GM23338 (cell line): ENCODE data around the gene MYOZ1. TPM values are rescaled to one million over a fixed set of nuclear protein-coding genes. Genes with fewer than 3 reads are reported as not detected.

ENCODE experiments used
- ATAC-seq: fragments of 200-7000 bp; cut with Tn5 transposase; 3 replicates; pipeline ENCODE4 v1.9.1; 2020
- DNase-seq: peaks from one replicate; pipeline ENCODE4 v3.0.0-alpha.2; 2015; ENCODE audit warnings: low spot score
- H2AFZ ChIP-seq: fragments of 200-600 bp; sonication (generic); 2 replicates; pipeline ENCODE4 v1.8.0; 2016; ENCODE audit warnings: antibody characterized with exemption, mild to moderate bottlenecking, moderate library complexity
- H3F3A ChIP-seq: fragments of 200-600 bp; sonication (generic); replicated peaks from 2 replicates; pipeline ENCODE4 v1.8.0; 2017; ENCODE audit warnings: antibody characterized with exemption, mixed run types, low read depth
- H3K27ac ChIP-seq: fragments of 200-600 bp; sonication (generic); 2 replicates; pipeline ENCODE4 v1.6.1; 2016; ENCODE audit warnings: low read depth
- H3K27me3 ChIP-seq: fragments of 200-600 bp; sonication (generic); 2 replicates; pipeline ENCODE4 v1.8.0; 2016; ENCODE audit warnings: mild to moderate bottlenecking, mixed run types, moderate library complexity; ENCODE audit not compliant: insufficient read depth
- H3K36me3 ChIP-seq: fragments of 200-600 bp; sonication (generic); 2 replicates; pipeline ENCODE4 v1.8.0; 2016; ENCODE audit warnings: mild to moderate bottlenecking; ENCODE audit not compliant: insufficient read depth
- H3K4me1 ChIP-seq: fragments of 200-600 bp; sonication (generic); 2 replicates; pipeline ENCODE4 v1.8.0; 2016; ENCODE audit warnings: mild to moderate bottlenecking, moderate library complexity; ENCODE audit not compliant: insufficient read depth
- H3K4me2 ChIP-seq: fragments of 200-600 bp; sonication (generic); 2 replicates; pipeline ENCODE4 v1.7.1; 2017; ENCODE audit warnings: mixed run types
- H3K4me3 ChIP-seq: fragments of 200-600 bp; sonication (generic); 2 replicates; pipeline ENCODE4 v1.6.1; 2016; ENCODE audit warnings: mixed run types
- H3K79me2 ChIP-seq: fragments of 200-600 bp; sonication (generic); replicated peaks from 2 replicates; pipeline ENCODE4 v1.8.0; 2017; ENCODE audit warnings: mild to moderate bottlenecking; ENCODE audit not compliant: insufficient read depth
- H3K9me2 ChIP-seq: fragments of 200-600 bp; sonication (generic); 2 replicates; pipeline ENCODE4 v1.8.0; 2017; ENCODE audit not compliant: insufficient read depth
- H4K20me1 ChIP-seq: fragments of 200-600 bp; sonication (generic); replicated peaks from 2 replicates; pipeline ENCODE4 v1.8.0; 2017; ENCODE audit warnings: mild to moderate bottlenecking; ENCODE audit not compliant: insufficient read depth
- H3K27ac Mint-ChIP-seq: 2 replicates; pipeline ENCODE4 v1.8.0; 2020; ENCODE audit warnings: inconsistent platforms, mild to moderate bottlenecking, moderate library complexity, mixed read lengths
- H3K27me3 Mint-ChIP-seq: 3 replicates; pipeline ENCODE4 v1.8.0; 2022; ENCODE audit warnings: low read depth, mild to moderate bottlenecking, moderate library complexity, mixed read lengths, inconsistent platforms; ENCODE audit not compliant: insufficient read depth, poor library complexity
- H3K36me3 Mint-ChIP-seq: 3 replicates; pipeline ENCODE4 v1.8.0; 2021; ENCODE audit warnings: low read depth, mild to moderate bottlenecking, inconsistent platforms, moderate library complexity, mixed read lengths
- H3K4me1 Mint-ChIP-seq: 3 replicates; pipeline ENCODE4 v1.8.0; 2020; ENCODE audit warnings: mild to moderate bottlenecking, inconsistent platforms, mixed read lengths
- H3K4me3 Mint-ChIP-seq: 3 replicates; pipeline ENCODE4 v1.8.0; 2021; ENCODE audit warnings: moderate library complexity, mild to moderate bottlenecking, inconsistent platforms, mixed read lengths
- H3K9me3 Mint-ChIP-seq: 3 replicates; pipeline ENCODE4 v1.8.0; 2020; ENCODE audit warnings: moderate library complexity, mild to moderate bottlenecking, inconsistent platforms, mixed read lengths
- CREB1 ChIP-seq: fragments of 250-450 bp; sonication (Bioruptor Pico); IDR thresholded peaks from 2 replicates; pipeline ENCODE4 v1.5.0; 2020; ENCODE audit warnings: low read depth, mild to moderate bottlenecking, moderate library complexity
- CTCF ChIP-seq, 2 experiments: fragments of 200-600 bp in 1 of 2; sonication (generic) in 1 of 2; conservative IDR thresholded peaks; 2 replicates each; pipeline versions ENCODE4 v1.5.1 to v1.6.1; 2016 to 2017; ENCODE audit warnings: antibody characterized with exemption in 2 of 2, low read depth in 2 of 2, mild to moderate bottlenecking in 2 of 2, moderate library complexity in 1 of 2
- ETS1 ChIP-seq: IDR thresholded peaks from 2 replicates; pipeline ENCODE4 v1.6.1; 2016; ENCODE audit warnings: antibody characterized with exemption
- EZH2 ChIP-seq: fragments of 200-600 bp; sonication (generic); IDR thresholded peaks from one replicate; pipeline ENCODE4 v1.8.0; 2017; ENCODE audit warnings: antibody characterized with exemption, mild to moderate bottlenecking, low read depth; ENCODE audit not compliant: unreplicated experiment
- EZH2phosphoT487 ChIP-seq: fragments of 200-600 bp; sonication (generic); IDR thresholded peaks from one replicate; pipeline ENCODE4 v1.8.1; 2018; ENCODE audit warnings: antibody characterized with exemption; ENCODE audit not compliant: unreplicated experiment
- JUNB ChIP-seq: IDR thresholded peaks from one replicate; pipeline ENCODE4 v1.6.1; 2016; ENCODE audit warnings: antibody characterized with exemption; ENCODE audit not compliant: unreplicated experiment
- NANOG ChIP-seq: IDR thresholded peaks from 2 replicates; pipeline ENCODE4 v1.6.1; 2016; ENCODE audit warnings: antibody characterized with exemption, borderline replicate concordance
- POLR2AphosphoS5 ChIP-seq: IDR thresholded peaks from 2 replicates; pipeline ENCODE4 v1.6.1; 2016; ENCODE audit warnings: antibody characterized with exemption, low read depth
- STAT1 ChIP-seq: IDR thresholded peaks from one replicate; pipeline ENCODE4 v1.6.1; 2016; ENCODE audit warnings: antibody characterized with exemption; ENCODE audit not compliant: unreplicated experiment
- polyA plus RNA-seq: library from polyadenylated mRNA; unstranded; fragments of >200 nt; fragmentation: Nextera tagmentation; extraction: Ambion mirVana; gene quantifications from 2 replicates; pipeline ENCODE4 v1.2.1, GENCODE V29; 2016
- total RNA-seq: library from RNA; depleted of rRNA; stranded (reverse); fragments of >200 nt; shearing (Covaris generic); gene quantifications from 2 replicates; pipeline ENCODE4 v1.2.3, GENCODE V29; 2014

MYOZ1 gene
- total and polyA plus RNA-seq, 2 experiments from 2014 or later, result 2.4 to 2.7 TPM

GRCh38 chr10:73591935-73592699 is 49.2 kb downstream of the MYOZ1 start:
- Histone ChIP-seq H3K27me3 (no peaks in the 10 kb centered on the region), H2AFZ (no peak overlapping the region), H4K20me1 (no peaks in the 10 kb centered on the region), H3K27ac (peak overlapping the region; percentile 95), H3K4me2 (peak overlapping the region; percentile 58), H3F3A (no peaks in the 10 kb centered on the region; the same call in 1 of the 2 replicates), H3K4me1 (peaks cover 32% of the 10 kb centered on the region), H3K79me2 (peaks cover 20% of the 10 kb centered on the region), H3K36me3 (no peaks in the 10 kb centered on the region), H3K9me2 (no peaks in the 10 kb centered on the region), H3K4me3 (peak overlapping the region; percentile 34)
- peak; percentile 94 for ATAC-seq
- Mint-ChIP-seq H3K4me3 (peak overlapping the region; percentile 67), H3K36me3 (no peaks in the 10 kb centered on the region), H3K27me3 (no peaks in the 10 kb centered on the region), H3K9me3 (no peaks in the 10 kb centered on the region), H3K27ac (peak overlapping the region; percentile 97), H3K4me1 (peaks cover 42% of the 10 kb centered on the region)
- TF ChIP-seq EZH2phosphoT487 (no peak), CREB1 (CRISPR knock-in tag) (peak; percentile 23; the same call in 1 of the 2 replicates), POLR2AphosphoS5 (peak; percentile 47; the same call in 1 of the 2 replicates), CTCF (conservative IDR thresholded peaks at IDR 0.05; ENCODE audit: low read depth in 2 of 2) (peak in 1 of 2 experiments; percentile 35; a peak in 1 of 4 replicates), STAT1 (no peak), JUNB (no peak)
- DNase-seq, result peak; percentile 94

GRCh38 chr10:73590881-73591799 is 50.1 kb downstream of the MYOZ1 start, which contains the start of gene USP54:
Gene USP54, minus strand, starts transcription at chr10:73591342. Its CDS starts 15,684 bp downstream, at chr10:73575658.
- Mint-ChIP-seq H3K27ac (peak within 1 kb of the TSS; percentile 97), H3K4me1 (peaks cover 42% of the 10 kb centered on the region), H3K4me3 (peak within 1 kb of the TSS; percentile 67), H3K27me3 (no peaks in the 10 kb centered on the region), H3K9me3 (peaks cover 2% of the 10 kb centered on the region; the same call in 1 of the 3 replicates), H3K36me3 (peaks cover 2% of the 10 kb centered on the region; the same call in 2 of the 3 replicates)
- Histone ChIP-seq H3K27ac (peak within 1 kb of the TSS; percentile 95), H3K4me2 (peak within 1 kb of the TSS; percentile 58), H3K4me1 (peaks cover 32% of the 10 kb centered on the region), H3K79me2 (peaks cover 23% of the 10 kb centered on the region), H3F3A (no peaks in the 10 kb centered on the region; the same call in 1 of the 2 replicates), H3K36me3 (no peaks in the 10 kb centered on the region), H2AFZ (no peak within 1 kb of the TSS), H3K4me3 (peak within 1 kb of the TSS; percentile 34), H4K20me1 (no peaks in the 10 kb centered on the region), H3K27me3 (no peaks in the 10 kb centered on the region), H3K9me2 (no peaks in the 10 kb centered on the region)
- ATAC-seq (peak; percentile 90), DNase-seq (peak; percentile 83)
- TF ChIP-seq NANOG, result 0 out of 2 replicates have a peak, but pooled peaks have one; percentile 16
- TF ChIP-seq EZH2, result no peak
- 0 out of 2 replicates have a peak, but pooled peaks have one; percentile 26 for TF ChIP-seq POLR2AphosphoS5
- TF ChIP-seq ETS1, result no peak
